Esophagus squamous epithelium (tissue), 4 donors: ENCODE results near the gene GINS1.

Experiments
- POLR2A ChIP-seq, 4 donors: fragments of 450-650 bp; IDR thresholded peaks; one replicate each; pipeline ENCODE4 v1.6.1; 2017; ENCODE audit warnings: antibody characterized with exemption in 4 of 4, mild to moderate bottlenecking in 4 of 4, moderate library complexity in 3 of 4
- TF ChIP-seq, protein P1 (sequence below), 6 experiments: fragments of 450-650 bp in 4 of 6; fragments of 200-600 bp in 2 of 6; sonication (generic) in 2 of 6; IDR thresholded peaks; one replicate each; pipeline ENCODE4 v1.5.1; 2016 to 2019; ENCODE audit warnings: antibody characterized with exemption in 6 of 6, mild to moderate bottlenecking in 4 of 6, moderate library complexity in 4 of 6

- TF ChIP-seq, protein P1, sequence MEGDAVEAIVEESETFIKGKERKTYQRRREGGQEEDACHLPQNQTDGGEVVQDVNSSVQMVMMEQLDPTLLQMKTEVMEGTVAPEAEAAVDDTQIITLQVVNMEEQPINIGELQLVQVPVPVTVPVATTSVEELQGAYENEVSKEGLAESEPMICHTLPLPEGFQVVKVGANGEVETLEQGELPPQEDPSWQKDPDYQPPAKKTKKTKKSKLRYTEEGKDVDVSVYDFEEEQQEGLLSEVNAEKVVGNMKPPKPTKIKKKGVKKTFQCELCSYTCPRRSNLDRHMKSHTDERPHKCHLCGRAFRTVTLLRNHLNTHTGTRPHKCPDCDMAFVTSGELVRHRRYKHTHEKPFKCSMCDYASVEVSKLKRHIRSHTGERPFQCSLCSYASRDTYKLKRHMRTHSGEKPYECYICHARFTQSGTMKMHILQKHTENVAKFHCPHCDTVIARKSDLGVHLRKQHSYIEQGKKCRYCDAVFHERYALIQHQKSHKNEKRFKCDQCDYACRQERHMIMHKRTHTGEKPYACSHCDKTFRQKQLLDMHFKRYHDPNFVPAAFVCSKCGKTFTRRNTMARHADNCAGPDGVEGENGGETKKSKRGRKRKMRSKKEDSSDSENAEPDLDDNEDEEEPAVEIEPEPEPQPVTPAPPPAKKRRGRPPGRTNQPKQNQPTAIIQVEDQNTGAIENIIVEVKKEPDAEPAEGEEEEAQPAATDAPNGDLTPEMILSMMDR (IDR thresholded peaks at IDR 0.05), result no peak
- TF ChIP-seq POLR2A (IDR thresholded peaks at IDR 0.05), result no peak
Observed at GRCh38 chr20:25360631-25361286, 46.7 kb upstream of the GINS1 start.
